Sigmoid colon (tissue), 4 donors: Measurements from ENCODE around the gene COPS2.
"Not testable (repeated sequence)": the region's sequence is repeated elsewhere in the genome, so short reads cannot be mapped to it uniquely, and the experiment has no call there.

Experiments
- EP300 ChIP-seq, 4 donors: sonication (generic); formaldehyde crosslinking; IDR thresholded peaks; one replicate each; pipeline ENCODE4 v1.6.1; 2017; ENCODE audit warnings: antibody characterized with exemption in 4 of 4
- POLR2A ChIP-seq, 2 donors: fragments of 450-650 bp; IDR thresholded peaks; one replicate each; pipeline ENCODE4 v1.6.1; 2016; ENCODE audit warnings: antibody characterized with exemption in 2 of 2, mild to moderate bottlenecking in 2 of 2, moderate library complexity in 2 of 2
- POLR2AphosphoS5 ChIP-seq, 4 donors: sonication (generic); formaldehyde crosslinking; IDR thresholded peaks; one replicate each; pipeline ENCODE4 v1.6.1; 2017; ENCODE audit warnings: antibody characterized with exemption in 4 of 4
- TF ChIP-seq, protein P1 (sequence below), 4 experiments: fragments of 450-650 bp in 3 of 4; fragments of 200-600 bp in 1 of 4; IDR thresholded peaks; one replicate each; pipeline ENCODE4 v1.5.1; 2016 to 2019; ENCODE audit warnings: antibody characterized with exemption in 4 of 4, mild to moderate bottlenecking in 3 of 4, moderate library complexity in 2 of 4

DNA sequence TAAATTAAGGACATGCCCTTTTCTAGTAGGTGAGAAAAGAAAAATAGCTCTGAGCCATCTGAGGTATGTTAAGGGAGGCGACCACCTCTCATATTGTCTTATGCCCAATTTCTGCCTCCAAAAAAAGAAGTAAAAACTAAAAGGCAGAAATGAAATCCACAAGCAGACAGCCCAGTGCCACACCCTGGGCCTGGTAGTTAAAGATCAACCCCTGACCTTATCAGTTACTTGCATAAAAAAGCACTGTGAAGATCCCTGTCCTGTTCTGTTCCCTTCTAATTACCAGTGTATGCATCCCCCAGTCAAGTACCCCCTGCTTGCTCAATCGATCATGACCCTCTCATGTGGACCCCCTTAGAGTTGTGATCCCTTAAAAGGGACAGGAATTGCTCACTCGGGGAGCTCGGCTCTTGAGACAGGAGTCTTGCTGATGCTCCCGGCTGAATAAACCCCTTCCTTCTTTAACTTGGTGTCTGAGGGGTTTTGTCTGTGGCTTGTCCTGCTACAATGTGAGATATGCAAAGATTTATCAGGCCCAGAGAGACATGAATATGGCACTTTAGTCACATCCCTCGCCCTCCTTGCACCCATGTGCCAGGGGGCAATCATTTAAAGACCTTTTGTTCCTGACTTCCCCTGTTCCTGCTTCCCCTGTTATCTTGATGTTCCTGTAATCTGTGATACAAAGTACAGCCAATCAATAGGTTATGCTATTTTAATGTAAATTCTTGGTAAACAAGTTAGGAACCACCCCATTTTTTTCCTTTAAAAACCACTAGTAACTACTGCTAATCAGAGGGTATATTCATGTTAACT is 20.4 kb upstream of the COPS2 start:
- not testable (repeated sequence) for TF ChIP-seq POLR2A, POLR2AphosphoS5, EP300 (IDR thresholded peaks at IDR 0.05)
- TF ChIP-seq, protein P1, sequence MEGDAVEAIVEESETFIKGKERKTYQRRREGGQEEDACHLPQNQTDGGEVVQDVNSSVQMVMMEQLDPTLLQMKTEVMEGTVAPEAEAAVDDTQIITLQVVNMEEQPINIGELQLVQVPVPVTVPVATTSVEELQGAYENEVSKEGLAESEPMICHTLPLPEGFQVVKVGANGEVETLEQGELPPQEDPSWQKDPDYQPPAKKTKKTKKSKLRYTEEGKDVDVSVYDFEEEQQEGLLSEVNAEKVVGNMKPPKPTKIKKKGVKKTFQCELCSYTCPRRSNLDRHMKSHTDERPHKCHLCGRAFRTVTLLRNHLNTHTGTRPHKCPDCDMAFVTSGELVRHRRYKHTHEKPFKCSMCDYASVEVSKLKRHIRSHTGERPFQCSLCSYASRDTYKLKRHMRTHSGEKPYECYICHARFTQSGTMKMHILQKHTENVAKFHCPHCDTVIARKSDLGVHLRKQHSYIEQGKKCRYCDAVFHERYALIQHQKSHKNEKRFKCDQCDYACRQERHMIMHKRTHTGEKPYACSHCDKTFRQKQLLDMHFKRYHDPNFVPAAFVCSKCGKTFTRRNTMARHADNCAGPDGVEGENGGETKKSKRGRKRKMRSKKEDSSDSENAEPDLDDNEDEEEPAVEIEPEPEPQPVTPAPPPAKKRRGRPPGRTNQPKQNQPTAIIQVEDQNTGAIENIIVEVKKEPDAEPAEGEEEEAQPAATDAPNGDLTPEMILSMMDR (IDR thresholded peaks at IDR 0.05) = not testable (repeated sequence)
